Measurements from ENCODE around the gene SNX10.

The SNX10 gene

GRCh38 chr7:26328498-26329390, 37.1 kb downstream of the SNX10 start:
- H2BK5ac ChIP-seq (ENCODE audit: low read length) = no peak overlapping the region
- H2AFZ ChIP-seq (ENCODE audit: low read length) = no peak overlapping the region
- no peak overlapping the region for H3K4me2 ChIP-seq (ENCODE audit: insufficient read depth, low read length, poor library complexity, severe bottlenecking)
- H3K23ac ChIP-seq (ENCODE audit: low read depth, low read length, poor library complexity) = no peak overlapping the region
- H2AK5ac ChIP-seq (ENCODE audit: low read depth, low read length) = no peak overlapping the region
- no peaks in the 10 kb centered on the region for H3K9me3 ChIP-seq (replicated peaks in 1 of 2; ENCODE audit: control insufficient read depth in 2 of 2, insufficient read depth in 1 of 2, low read depth in 1 of 2, low read length in 2 of 2)
- no peak overlapping the region for H3K14ac ChIP-seq (ENCODE audit: low read length)
- no peak overlapping the region for H3K18ac ChIP-seq (ENCODE audit: low read length)
- H3K27ac ChIP-seq (replicated peaks; ENCODE audit: low read length) = no peak overlapping the region
- no peak overlapping the region for H2BK120ac ChIP-seq (ENCODE audit: low read depth, low read length)
- H3K4me3 ChIP-seq (ENCODE audit: low read length in 2 of 2) = no peak overlapping the region
- no peaks in the 10 kb centered on the region for H3K79me1 ChIP-seq (ENCODE audit: low read depth, low read length)
- H3K4ac ChIP-seq (ENCODE audit: low read length) = no peak overlapping the region
- no peak overlapping the region for H4K8ac ChIP-seq (ENCODE audit: low read depth, low read length)
- no peaks in the 10 kb centered on the region for H3K4me1 ChIP-seq (ENCODE audit: control insufficient read depth in 2 of 2, insufficient read depth in 1 of 2, low read depth in 1 of 2, low read length in 2 of 2)
- H2BK12ac ChIP-seq (ENCODE audit: low read length) = no peak overlapping the region
- no peaks in the 10 kb centered on the region for H3K27me3 ChIP-seq (ENCODE audit: control insufficient read depth in 3 of 3, insufficient read depth in 3 of 3, low read depth in 1 of 3, low read length in 3 of 3)
- no peak overlapping the region for H3K9ac ChIP-seq (ENCODE audit: low read depth, low read length, poor library complexity)
- DNase-seq (ENCODE audit: low spot score) = no peak
- H2BK15ac ChIP-seq (ENCODE audit: low read length) = no peak overlapping the region
- WGBS, 2 donors (ENCODE audit: extremely low coverage in 2 of 2, insufficient read length in 2 of 2, insufficient replicate concordance in 1 of 2) = no CpG with 5 or more reads among the region's 7 CpGs
- H3K36me3 ChIP-seq (replicated peaks in 1 of 2; ENCODE audit: control insufficient read depth in 2 of 2, insufficient read depth in 2 of 2, low read length in 2 of 2) = no peaks in the 10 kb centered on the region
- no peak overlapping the region for H4K91ac ChIP-seq (ENCODE audit: low read depth, low read length, poor library complexity)

- Histone ChIP-seq H3K36me3 (replicated peaks in 1 of 2; ENCODE audit: control insufficient read depth in 2 of 2, insufficient read depth in 2 of 2, low read length in 2 of 2) (no peaks in the 10 kb centered on the region), H2BK12ac (ENCODE audit: low read length) (no peak overlapping the region), H2AK5ac (ENCODE audit: low read depth, low read length) (no peak overlapping the region), H2BK120ac (ENCODE audit: low read depth, low read length) (no peak overlapping the region), H3K14ac (ENCODE audit: low read length) (no peak overlapping the region), H4K8ac (ENCODE audit: low read depth, low read length) (no peak overlapping the region), H3K9me3 (replicated peaks in 1 of 2; ENCODE audit: control insufficient read depth in 2 of 2, insufficient read depth in 1 of 2, low read depth in 1 of 2, low read length in 2 of 2) (no peaks in the 10 kb centered on the region), H2BK15ac (ENCODE audit: low read length) (no peak overlapping the region), H2AFZ (ENCODE audit: low read length) (no peak overlapping the region), H4K91ac (ENCODE audit: low read depth, low read length, poor library complexity) (no peak overlapping the region), H3K4me2 (ENCODE audit: insufficient read depth, low read length, poor library complexity, severe bottlenecking) (no peak overlapping the region), H3K27ac (replicated peaks; ENCODE audit: low read length) (no peak overlapping the region), H3K4me1 (ENCODE audit: control insufficient read depth in 2 of 2, insufficient read depth in 1 of 2, low read depth in 1 of 2, low read length in 2 of 2) (no peaks in the 10 kb centered on the region), H3K4ac (ENCODE audit: low read length) (no peak overlapping the region), H3K27me3 (ENCODE audit: control insufficient read depth in 3 of 3, insufficient read depth in 3 of 3, low read depth in 1 of 3, low read length in 3 of 3) (no peaks in the 10 kb centered on the region), H3K4me3 (ENCODE audit: low read length in 2 of 2) (no peak overlapping the region), H3K23ac (ENCODE audit: low read depth, low read length, poor library complexity) (no peak overlapping the region), H2BK5ac (ENCODE audit: low read length) (no peak overlapping the region), H3K9ac (ENCODE audit: low read depth, low read length, poor library complexity) (no peak overlapping the region), H3K18ac (ENCODE audit: low read length) (no peak overlapping the region), H3K79me1 (ENCODE audit: low read depth, low read length) (no peaks in the 10 kb centered on the region)
- no peak for DNase-seq (ENCODE audit: low spot score)
- WGBS, 2 donors (ENCODE audit: extremely low coverage in 2 of 2, insufficient read length in 2 of 2, insufficient replicate concordance in 1 of 2) = no CpG with 5 or more reads among the region's 13 CpGs
These were observed 38.0 kb downstream of the SNX10 start for GRCh38 chr7:26329520-26330255.

GRCh38 chr7:26331113-26331512, 39.5 kb downstream of the SNX10 start:
- Histone ChIP-seq H4K91ac (ENCODE audit: low read depth, low read length, poor library complexity) (no peak overlapping the region), H3K27ac (replicated peaks; ENCODE audit: low read length) (no peak overlapping the region)

GRCh38 chr7:26331789-26332188, 40.1 kb downstream of the SNX10 start:
- Histone ChIP-seq H3K4ac (ENCODE audit: low read length) (no peak overlapping the region), H2BK12ac (ENCODE audit: low read length) (no peak overlapping the region), H3K4me2 (ENCODE audit: insufficient read depth, low read length, poor library complexity, severe bottlenecking) (no peak overlapping the region), H2AFZ (ENCODE audit: low read length) (no peak overlapping the region), H3K4me3 (ENCODE audit: low read length in 2 of 2) (no peak overlapping the region), H4K8ac (ENCODE audit: low read depth, low read length) (no peak overlapping the region), H3K4me1 (ENCODE audit: control insufficient read depth in 2 of 2, insufficient read depth in 1 of 2, low read depth in 1 of 2, low read length in 2 of 2) (no peaks in the 10 kb centered on the region), H2BK120ac (ENCODE audit: low read depth, low read length) (no peak overlapping the region), H3K79me1 (ENCODE audit: low read depth, low read length) (no peaks in the 10 kb centered on the region), H3K9ac (ENCODE audit: low read depth, low read length, poor library complexity) (no peak overlapping the region), H3K27ac (replicated peaks; ENCODE audit: low read length) (no peak overlapping the region), H2BK15ac (ENCODE audit: low read length) (no peak overlapping the region), H3K18ac (ENCODE audit: low read length) (no peak overlapping the region), H3K36me3 (replicated peaks in 1 of 2; ENCODE audit: control insufficient read depth in 2 of 2, insufficient read depth in 2 of 2, low read length in 2 of 2) (no peaks in the 10 kb centered on the region), H3K14ac (ENCODE audit: low read length) (no peak overlapping the region), H3K9me3 (replicated peaks in 1 of 2; ENCODE audit: control insufficient read depth in 2 of 2, insufficient read depth in 1 of 2, low read depth in 1 of 2, low read length in 2 of 2) (no peaks in the 10 kb centered on the region), H3K27me3 (ENCODE audit: control insufficient read depth in 3 of 3, insufficient read depth in 3 of 3, low read depth in 1 of 3, low read length in 3 of 3) (no peaks in the 10 kb centered on the region), H2AK5ac (ENCODE audit: low read depth, low read length) (no peak overlapping the region), H4K91ac (ENCODE audit: low read depth, low read length, poor library complexity) (no peak overlapping the region), H3K23ac (ENCODE audit: low read depth, low read length, poor library complexity) (no peak overlapping the region), H2BK5ac (ENCODE audit: low read length) (no peak overlapping the region)
- DNase-seq (ENCODE audit: low spot score) = no peak
- WGBS, 2 donors (ENCODE audit: extremely low coverage in 2 of 2, insufficient read length in 2 of 2, insufficient replicate concordance in 1 of 2) = no CpG with 5 or more reads among the region's 4 CpGs

More at GRCh38 chr7:26331113-26331512, 39.5 kb downstream of the SNX10 start:
- no peak overlapping the region for H3K4me2 ChIP-seq (ENCODE audit: insufficient read depth, low read length, poor library complexity, severe bottlenecking)
- H3K36me3 ChIP-seq (replicated peaks in 1 of 2; ENCODE audit: control insufficient read depth in 2 of 2, insufficient read depth in 2 of 2, low read length in 2 of 2) = no peaks in the 10 kb centered on the region
- no peak overlapping the region for H3K4ac ChIP-seq (ENCODE audit: low read length)
- H4K8ac ChIP-seq (ENCODE audit: low read depth, low read length) = no peak overlapping the region
- no CpG with 5 or more reads among the region's 4 CpGs for WGBS, 2 donors (ENCODE audit: extremely low coverage in 2 of 2, insufficient read length in 2 of 2, insufficient replicate concordance in 1 of 2)
- DNase-seq (ENCODE audit: low spot score) = no peak
- H2BK12ac ChIP-seq (ENCODE audit: low read length) = no peak overlapping the region
- H2BK5ac ChIP-seq (ENCODE audit: low read length) = no peak overlapping the region
- H3K79me1 ChIP-seq (ENCODE audit: low read depth, low read length) = no peaks in the 10 kb centered on the region
- H3K23ac ChIP-seq (ENCODE audit: low read depth, low read length, poor library complexity) = no peak overlapping the region
- no peak overlapping the region for H2BK120ac ChIP-seq (ENCODE audit: low read depth, low read length)
- no peak overlapping the region for H2AK5ac ChIP-seq (ENCODE audit: low read depth, low read length)
- H3K27me3 ChIP-seq (ENCODE audit: control insufficient read depth in 3 of 3, insufficient read depth in 3 of 3, low read depth in 1 of 3, low read length in 3 of 3) = no peaks in the 10 kb centered on the region
- no peak overlapping the region for H3K9ac ChIP-seq (ENCODE audit: low read depth, low read length, poor library complexity)
- no peak overlapping the region for H2BK15ac ChIP-seq (ENCODE audit: low read length)
- no peak overlapping the region for H3K18ac ChIP-seq (ENCODE audit: low read length)
- no peaks in the 10 kb centered on the region for H3K4me1 ChIP-seq (ENCODE audit: control insufficient read depth in 2 of 2, insufficient read depth in 1 of 2, low read depth in 1 of 2, low read length in 2 of 2)
- H3K4me3 ChIP-seq (ENCODE audit: low read length in 2 of 2) = no peak overlapping the region
- H3K14ac ChIP-seq (ENCODE audit: low read length) = no peak overlapping the region
- H3K9me3 ChIP-seq (replicated peaks in 1 of 2; ENCODE audit: control insufficient read depth in 2 of 2, insufficient read depth in 1 of 2, low read depth in 1 of 2, low read length in 2 of 2) = no peaks in the 10 kb centered on the region
- H2AFZ ChIP-seq (ENCODE audit: low read length) = no peak overlapping the region

Measured in neuronal stem cell (in vitro differentiated cells).